Measurements from ENCODE around the gene ZAR1L.

Gene ZAR1L

GRCh38 chr13:32257649-32258048 lies 57.5 kb downstream of the ZAR1L start:
- Histone ChIP-seq H4K20me1 (ENCODE audit: insufficient read depth, low read length) (no peaks in the 10 kb centered on the region), H3K79me2 (ENCODE audit: insufficient read depth, low read length) (no peaks in the 10 kb centered on the region), H3K27ac (ENCODE audit: low read length) (no peak overlapping the region), H3K9ac (ENCODE audit: low read depth, low read length) (no peak overlapping the region), H2AFZ (ENCODE audit: low read depth, low read length) (no peak overlapping the region), H3K27me3 (ENCODE audit: insufficient read depth, low read length, poor library complexity) (peaks cover 8% of the 10 kb centered on the region), H3K9me3 (ENCODE audit: insufficient read depth, low read length, severe bottlenecking) (no peaks in the 10 kb centered on the region), H3K4me1 (ENCODE audit: insufficient read depth, low read length) (no peaks in the 10 kb centered on the region), H3K36me3 (ENCODE audit: insufficient read depth, low read length) (no peaks in the 10 kb centered on the region), H3K4me3 (ENCODE audit: low read depth in 1 of 2, low read length in 2 of 2) (no peak overlapping the region), H3K4me2 (ENCODE audit: insufficient read depth, low read length) (no peak overlapping the region)
- TF ChIP-seq EZH2 (IDR thresholded peaks at IDR 0.05; ENCODE audit: borderline replicate concordance, low read depth, low read length, severe bottlenecking) (no peak), CTCF (IDR thresholded peaks at IDR 0.05; ENCODE audit: borderline replicate concordance, extremely low read depth, low read length, poor library complexity, severe bottlenecking) (no peak)
- ATAC-seq (ENCODE audit: insufficient read depth, low read depth) (no peak), DNase-seq (no peak)

- H4K20me1 ChIP-seq (ENCODE audit: insufficient read depth, low read length) = no peaks in the 10 kb centered on the region
- TF ChIP-seq EZH2 (IDR thresholded peaks at IDR 0.05; ENCODE audit: borderline replicate concordance, low read depth, low read length, severe bottlenecking) (no peak), CTCF (IDR thresholded peaks at IDR 0.05; ENCODE audit: borderline replicate concordance, extremely low read depth, low read length, poor library complexity, severe bottlenecking) (no peak)
- H3K4me3 ChIP-seq (ENCODE audit: low read depth in 1 of 2, low read length in 2 of 2) = no peak overlapping the region
- no peak overlapping the region for H3K9ac ChIP-seq (ENCODE audit: low read depth, low read length)
- H3K9me3 ChIP-seq (ENCODE audit: insufficient read depth, low read length, severe bottlenecking) = no peaks in the 10 kb centered on the region
- no peaks in the 10 kb centered on the region for H3K4me1 ChIP-seq (ENCODE audit: insufficient read depth, low read length)
- no peaks in the 10 kb centered on the region for H3K36me3 ChIP-seq (ENCODE audit: insufficient read depth, low read length)
- no peak overlapping the region for H3K27ac ChIP-seq (ENCODE audit: low read length)
- no peaks in the 10 kb centered on the region for H3K79me2 ChIP-seq (ENCODE audit: insufficient read depth, low read length)
- H2AFZ ChIP-seq (ENCODE audit: low read depth, low read length) = no peak overlapping the region
- no peak for ATAC-seq (ENCODE audit: insufficient read depth, low read depth)
- H3K27me3 ChIP-seq (ENCODE audit: insufficient read depth, low read length, poor library complexity) = peaks cover 8% of the 10 kb centered on the region
- H3K4me2 ChIP-seq (ENCODE audit: insufficient read depth, low read length) = no peak overlapping the region
- DNase-seq = no peak
These were observed 58.9 kb downstream of the ZAR1L start for GRCh38 chr13:32256243-32256642.

- no peak for TF ChIP-seq EZH2 (IDR thresholded peaks at IDR 0.05; ENCODE audit: borderline replicate concordance, low read depth, low read length, severe bottlenecking)
- no peak for TF ChIP-seq CTCF (IDR thresholded peaks at IDR 0.05; ENCODE audit: borderline replicate concordance, extremely low read depth, low read length, poor library complexity, severe bottlenecking)
- H4K20me1 ChIP-seq (ENCODE audit: insufficient read depth, low read length) = no peaks in the 10 kb centered on the region
- no peak overlapping the region for H3K4me3 ChIP-seq (ENCODE audit: low read depth in 1 of 2, low read length in 2 of 2)
- H3K4me2 ChIP-seq (ENCODE audit: insufficient read depth, low read length) = no peak overlapping the region
- peaks cover 8% of the 10 kb centered on the region for H3K27me3 ChIP-seq (ENCODE audit: insufficient read depth, low read length, poor library complexity)
- ATAC-seq (ENCODE audit: insufficient read depth, low read depth) (no peak), DNase-seq (no peak)
- H3K9me3 ChIP-seq (ENCODE audit: insufficient read depth, low read length, severe bottlenecking) = no peaks in the 10 kb centered on the region
- no peak overlapping the region for H2AFZ ChIP-seq (ENCODE audit: low read depth, low read length)
- H3K27ac ChIP-seq (ENCODE audit: low read length) = no peak overlapping the region
- H3K4me1 ChIP-seq (ENCODE audit: insufficient read depth, low read length) = no peaks in the 10 kb centered on the region
- H3K9ac ChIP-seq (ENCODE audit: low read depth, low read length) = no peak overlapping the region
- H3K36me3 ChIP-seq (ENCODE audit: insufficient read depth, low read length) = no peaks in the 10 kb centered on the region
- H3K79me2 ChIP-seq (ENCODE audit: insufficient read depth, low read length) = no peaks in the 10 kb centered on the region
These were observed 59.4 kb downstream of the ZAR1L start for GRCh38 chr13:32255724-32256109.

Data from DND-41 (cell line).